ENCODE data around the gene NCCRP1.
A peak's percentile ranks its signal among the peaks of the same experiment; 100 is the strongest.
"Not testable (repeated sequence)": the region's sequence is repeated elsewhere in the genome, so short reads cannot be mapped to it uniquely, and the experiment has no call there.

The NCCRP1 gene

GRCh38 chr19:39199025-39199424 is 2.3 kb downstream of the NCCRP1 start:
- ATAC-seq (replicated peaks) (no peak), DNase-seq (no peak)
- H3K27ac Mint-ChIP-seq = no peak overlapping the region
- H3K36me3 Mint-ChIP-seq (ENCODE audit: insufficient read depth) = peaks cover 2% of the 10 kb centered on the region
- no peaks in the 10 kb centered on the region for H3K9me3 Mint-ChIP-seq
- H3K4me1 Mint-ChIP-seq (ENCODE audit: low read depth in 2 of 2) = peaks cover 10 to 22% of the 10 kb centered on the region in 2 donors
- H3K27me3 Mint-ChIP-seq = peaks cover 66 to 98% of the 10 kb centered on the region in 2 donors
- H3K4me3 Mint-ChIP-seq = no peak overlapping the region

- Mint-ChIP-seq H3K9me3 (no peaks in the 10 kb centered on the region), H3K4me3 (no peak overlapping the region), H3K4me1 (ENCODE audit: low read depth in 2 of 2) (peaks cover 10 to 20% of the 10 kb centered on the region in 2 donors), H3K27me3 (peaks cover 74 to 98% of the 10 kb centered on the region in 2 donors), H3K36me3 (ENCODE audit: insufficient read depth) (peaks cover 5% of the 10 kb centered on the region), H3K27ac (no peak overlapping the region)
- ATAC-seq (replicated peaks) = no peak
- no peak for DNase-seq
These were observed 3.5 kb downstream of the NCCRP1 start for GRCh38 chr19:39200066-39200802.

GRCh38 chr19:39200803-39201115 is 4.0 kb downstream of the NCCRP1 start:
- DNase-seq (no peak), ATAC-seq (replicated peaks) (no peak)
- no peak overlapping the region for H3K4me3 Mint-ChIP-seq
- H3K4me1 Mint-ChIP-seq (ENCODE audit: low read depth in 2 of 2) = peaks cover 10 to 15% of the 10 kb centered on the region in 2 donors
- no peak overlapping the region for H3K27ac Mint-ChIP-seq
- peaks cover 74 to 98% of the 10 kb centered on the region in 2 donors for H3K27me3 Mint-ChIP-seq
- peaks cover 5% of the 10 kb centered on the region for H3K36me3 Mint-ChIP-seq (ENCODE audit: insufficient read depth)
- no peaks in the 10 kb centered on the region for H3K9me3 Mint-ChIP-seq

GRCh38 chr19:39202998-39203355 is 6.2 kb downstream of the NCCRP1 start:
- Mint-ChIP-seq H3K4me3 (no peak overlapping the region), H3K36me3 (ENCODE audit: insufficient read depth) (peaks cover 5% of the 10 kb centered on the region), H3K4me1 (ENCODE audit: low read depth in 2 of 2) (no peaks in the 10 kb centered on the region), H3K9me3 (no peaks in the 10 kb centered on the region), H3K27ac (no peak overlapping the region), H3K27me3 (peaks cover 63 to 86% of the 10 kb centered on the region in 2 donors)
- no peak for ATAC-seq (replicated peaks)
- no peak for DNase-seq

- Mint-ChIP-seq H3K27ac (no peak within 1 kb of the TSS), H3K27me3 (peaks cover 57 to 80% of the 10 kb centered on the region in 2 donors), H3K9me3 (no peaks in the 10 kb centered on the region), H3K36me3 (ENCODE audit: insufficient read depth) (peaks cover 5% of the 10 kb centered on the region), H3K4me3 (no peak within 1 kb of the TSS), H3K4me1 (ENCODE audit: low read depth in 2 of 2) (no peaks in the 10 kb centered on the region)
- no peak for DNase-seq
- no peak for ATAC-seq (replicated peaks)
These were observed 6.9 kb downstream of the NCCRP1 start, which contains the start of gene SYCN for GRCh38 chr19:39203372-39204341. TSS of gene SYCN (minus strand) at chr19:39204263. CDS start at chr19:39204254, 9 bp downstream.

GRCh38 chr19:39205449-39205764 is 8.6 kb downstream of the NCCRP1 start:
- no peak overlapping the region for H3K27ac Mint-ChIP-seq
- H3K27me3 Mint-ChIP-seq = peaks cover 43 to 62% of the 10 kb centered on the region in 2 donors
- H3K9me3 Mint-ChIP-seq = no peaks in the 10 kb centered on the region
- no peak overlapping the region for H3K4me3 Mint-ChIP-seq
- no peaks in the 10 kb centered on the region for H3K4me1 Mint-ChIP-seq (ENCODE audit: low read depth in 2 of 2)
- no peak for ATAC-seq (replicated peaks)
- DNase-seq = no peak
- H3K36me3 Mint-ChIP-seq (ENCODE audit: insufficient read depth) = peaks cover 5% of the 10 kb centered on the region

GRCh38 chr19:39206122-39206521 is 9.4 kb downstream of the NCCRP1 start:
- no peak overlapping the region for H3K4me3 Mint-ChIP-seq
- H3K27me3 Mint-ChIP-seq = peaks cover 36 to 55% of the 10 kb centered on the region in 2 donors
- no peak overlapping the region for H3K27ac Mint-ChIP-seq
- H3K36me3 Mint-ChIP-seq (ENCODE audit: insufficient read depth) = peaks cover 3% of the 10 kb centered on the region
- no peaks in the 10 kb centered on the region for H3K9me3 Mint-ChIP-seq
- ATAC-seq (replicated peaks) (no peak), DNase-seq (no peak)
- no peaks in the 10 kb centered on the region for H3K4me1 Mint-ChIP-seq (ENCODE audit: low read depth in 2 of 2)

- peaks cover 25 to 43% of the 10 kb centered on the region in 2 donors for H3K27me3 Mint-ChIP-seq
- H3K4me3 Mint-ChIP-seq = no peak overlapping the region
- H3K36me3 Mint-ChIP-seq (ENCODE audit: insufficient read depth) = peaks cover 3% of the 10 kb centered on the region
- DNase-seq (no peak), ATAC-seq (replicated peaks) (no peak)
- no peaks in the 10 kb centered on the region for H3K4me1 Mint-ChIP-seq (ENCODE audit: low read depth in 2 of 2)
- no peak overlapping the region for H3K27ac Mint-ChIP-seq
- no peaks in the 10 kb centered on the region for H3K9me3 Mint-ChIP-seq
These were observed 10.6 kb downstream of the NCCRP1 start for GRCh38 chr19:39207293-39207836.

- H3K27ac Mint-ChIP-seq = no peak overlapping the region
These were observed 11.5 kb downstream of the NCCRP1 start for GRCh38 chr19:39208175-39208795.

GRCh38 chr19:39209196-39209595 is 12.4 kb downstream of the NCCRP1 start:
- Mint-ChIP-seq H3K4me1 (ENCODE audit: low read depth in 2 of 2) (no peaks in the 10 kb centered on the region), H3K27ac (no peak overlapping the region), H3K9me3 (no peaks in the 10 kb centered on the region), H3K4me3 (no peak overlapping the region), H3K36me3 (ENCODE audit: insufficient read depth) (peaks cover 3% of the 10 kb centered on the region), H3K27me3 (peaks cover 6 to 24% of the 10 kb centered on the region in 2 donors)
- DNase-seq (no peak), ATAC-seq (replicated peaks) (no peak)

More at GRCh38 chr19:39208175-39208795, 11.5 kb downstream of the NCCRP1 start:
- Mint-ChIP-seq H3K27me3 (peaks cover 16 to 33% of the 10 kb centered on the region in 2 donors), H3K4me1 (ENCODE audit: low read depth in 2 of 2) (no peaks in the 10 kb centered on the region), H3K4me3 (no peak overlapping the region), H3K9me3 (no peaks in the 10 kb centered on the region), H3K36me3 (ENCODE audit: insufficient read depth) (peaks cover 3% of the 10 kb centered on the region)
- no peak for DNase-seq
- ATAC-seq (replicated peaks) = no peak

GRCh38 chr19:39211731-39212374 is 15.1 kb downstream of the NCCRP1 start:
- ATAC-seq (replicated peaks) (no peak), DNase-seq (no peak)
- Mint-ChIP-seq H3K27ac (no peak overlapping the region), H3K27me3 (peaks cover 7 to 10% of the 10 kb centered on the region in 2 donors), H3K4me1 (ENCODE audit: low read depth in 2 of 2) (no peaks in the 10 kb centered on the region), H3K4me3 (no peak overlapping the region), H3K9me3 (no peaks in the 10 kb centered on the region), H3K36me3 (ENCODE audit: insufficient read depth) (no peaks in the 10 kb centered on the region)

- peaks cover 12 to 15% of the 10 kb centered on the region in 2 donors for H3K27me3 Mint-ChIP-seq
- no peaks in the 10 kb centered on the region for H3K4me1 Mint-ChIP-seq (ENCODE audit: low read depth in 2 of 2)
- H3K27ac Mint-ChIP-seq = no peak overlapping the region
- peak; percentile 91 for ATAC-seq (replicated peaks)
- H3K4me3 Mint-ChIP-seq = no peak overlapping the region
- peak; percentile 60 to 68 (median 60) for DNase-seq
- H3K36me3 Mint-ChIP-seq (ENCODE audit: insufficient read depth) = no peaks in the 10 kb centered on the region
- no peaks in the 10 kb centered on the region for H3K9me3 Mint-ChIP-seq
These were observed 15.6 kb downstream of the NCCRP1 start for GRCh38 chr19:39212375-39212742.

GRCh38 chr19:39215323-39215722 is 18.6 kb downstream of the NCCRP1 start:
- peaks cover 18 to 29% of the 10 kb centered on the region in 2 donors for H3K27me3 Mint-ChIP-seq
- H3K36me3 Mint-ChIP-seq (ENCODE audit: insufficient read depth); H3K27ac Mint-ChIP-seq; H3K9me3 Mint-ChIP-seq; DNase-seq; H3K4me1 Mint-ChIP-seq (ENCODE audit: low read depth in 2 of 2); H3K4me3 Mint-ChIP-seq; ATAC-seq (replicated peaks): not testable (repeated sequence)

All from effector memory CD8-positive, alpha-beta T cell (primary cell).